Kidney epithelial cell (primary cell): Measurements from ENCODE around the gene AADAT. TPM values are rescaled to one million over a fixed set of nuclear protein-coding genes. Genes with fewer than 3 reads are reported as not detected.
A peak's percentile ranks its signal among the peaks of the same experiment; 100 is the strongest.
"Not testable (repeated sequence)": the region's sequence is repeated elsewhere in the genome, so short reads cannot be mapped to it uniquely, and the experiment has no call there.

Source experiments
- DNase-seq: peaks from one replicate; pipeline ENCODE4 v3.0.0-alpha.2; 2010; ENCODE audit warnings: low read depth
- H3K27me3 ChIP-seq: 2 replicates; pipeline ENCODE4 v1.6.0; 2011; ENCODE audit warnings: low read length; ENCODE audit not compliant: control insufficient read depth, insufficient read depth
- H3K36me3 ChIP-seq: 2 replicates; pipeline ENCODE4 v1.5.1; 2011; ENCODE audit warnings: low read length; ENCODE audit not compliant: control insufficient read depth, insufficient read depth
- H3K4me3 ChIP-seq: 2 replicates; pipeline ENCODE4 v1.5.1; 2011; ENCODE audit warnings: low read depth, mild to moderate bottlenecking, control low read depth, low read length
- total RNA-seq: library from RNA; depleted of rRNA; stranded (reverse); fragments of >200 nt; gene quantifications from 2 replicates; pipeline ENCODE4 v1.2.3, GENCODE V29; 2015
- TF ChIP-seq, protein P1 (sequence below): IDR thresholded peaks from 2 replicates; pipeline ENCODE4 v1.5.1; 2011; ENCODE audit warnings: mild to moderate bottlenecking, moderate library complexity, low read length, control low read depth, inconsistent platforms; ENCODE audit not compliant: insufficient read depth, poor library complexity, severe bottlenecking

The AADAT gene
- total RNA-seq, 1 donor from 2014 or later: 13.7 TPM

DNA sequence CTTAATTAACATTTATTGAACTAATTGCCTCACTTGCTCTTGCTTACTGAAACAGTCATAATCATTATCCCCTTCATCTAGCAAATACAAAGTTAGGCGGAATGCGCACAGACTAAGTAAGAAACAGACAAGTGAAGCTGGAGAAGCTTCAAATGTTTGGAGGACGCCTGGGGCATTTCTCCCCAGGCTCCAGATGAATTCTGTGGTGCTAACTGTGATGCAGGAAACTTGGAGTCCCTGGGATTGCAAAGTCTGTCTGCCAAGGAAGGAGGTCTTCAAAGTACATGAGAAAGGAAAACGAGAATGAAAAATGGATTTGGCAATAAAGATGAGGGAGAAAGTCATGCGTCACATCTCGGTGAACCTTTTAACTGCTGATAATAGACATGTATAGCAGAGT lies 40.0 kb downstream of the AADAT start:
- DNase-seq: no peak
- TF ChIP-seq, protein P1, sequence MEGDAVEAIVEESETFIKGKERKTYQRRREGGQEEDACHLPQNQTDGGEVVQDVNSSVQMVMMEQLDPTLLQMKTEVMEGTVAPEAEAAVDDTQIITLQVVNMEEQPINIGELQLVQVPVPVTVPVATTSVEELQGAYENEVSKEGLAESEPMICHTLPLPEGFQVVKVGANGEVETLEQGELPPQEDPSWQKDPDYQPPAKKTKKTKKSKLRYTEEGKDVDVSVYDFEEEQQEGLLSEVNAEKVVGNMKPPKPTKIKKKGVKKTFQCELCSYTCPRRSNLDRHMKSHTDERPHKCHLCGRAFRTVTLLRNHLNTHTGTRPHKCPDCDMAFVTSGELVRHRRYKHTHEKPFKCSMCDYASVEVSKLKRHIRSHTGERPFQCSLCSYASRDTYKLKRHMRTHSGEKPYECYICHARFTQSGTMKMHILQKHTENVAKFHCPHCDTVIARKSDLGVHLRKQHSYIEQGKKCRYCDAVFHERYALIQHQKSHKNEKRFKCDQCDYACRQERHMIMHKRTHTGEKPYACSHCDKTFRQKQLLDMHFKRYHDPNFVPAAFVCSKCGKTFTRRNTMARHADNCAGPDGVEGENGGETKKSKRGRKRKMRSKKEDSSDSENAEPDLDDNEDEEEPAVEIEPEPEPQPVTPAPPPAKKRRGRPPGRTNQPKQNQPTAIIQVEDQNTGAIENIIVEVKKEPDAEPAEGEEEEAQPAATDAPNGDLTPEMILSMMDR: no peak

GRCh38 chr4:170047771-170048354 lies 41.9 kb downstream of the AADAT start:
- TF ChIP-seq, protein P1: peak; percentile 63
- peaks cover 2% of the 10 kb centered on the region for H3K27me3 ChIP-seq
- no peaks in the 10 kb centered on the region for H3K36me3 ChIP-seq
- peak; percentile 39 for DNase-seq
- H3K4me3 ChIP-seq: no peak overlapping the region

More for the DNA sequence above, 40.0 kb downstream of the AADAT start:
- Histone ChIP-seq H3K27me3 (peaks cover 2% of the 10 kb centered on the region), H3K4me3 (no peak overlapping the region), H3K36me3 (no peaks in the 10 kb centered on the region)

GRCh38 chr4:170046156-170046555 lies 43.6 kb downstream of the AADAT start:
- not testable (repeated sequence) for H3K4me3 ChIP-seq, DNase-seq, H3K27me3 ChIP-seq, H3K36me3 ChIP-seq

- Histone ChIP-seq H3K36me3 (no peaks in the 10 kb centered on the region), H3K4me3 (no peak overlapping the region), H3K27me3 (no peaks in the 10 kb centered on the region)
- no peak for DNase-seq
- TF ChIP-seq, protein P1: no peak
These were observed 49.6 kb downstream of the AADAT start for GRCh38 chr4:170040031-170040680.

GRCh38 chr4:170038769-170039168 lies 51.0 kb downstream of the AADAT start:
- DNase-seq: no peak

DNA sequence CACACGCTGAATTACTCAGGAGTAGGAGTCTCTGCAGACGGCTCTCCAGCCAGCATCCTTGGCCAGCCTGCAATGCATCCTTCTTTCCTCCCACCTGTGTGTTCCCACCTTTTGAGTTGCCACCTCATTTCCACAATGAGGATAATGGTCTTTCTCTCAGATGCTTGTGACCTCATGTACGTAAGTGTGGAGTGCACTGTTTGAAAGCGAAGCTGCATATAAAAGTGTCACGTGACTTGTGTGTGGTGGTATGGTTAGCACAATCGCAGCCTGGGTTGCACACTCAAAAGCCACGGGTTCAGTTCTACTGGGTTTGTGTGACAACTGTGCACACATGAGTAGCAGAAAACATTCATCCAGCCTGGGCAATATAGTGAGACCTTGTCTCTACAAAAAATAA lies 51.5 kb downstream of the AADAT start:
- Histone ChIP-seq H3K4me3 (no peak overlapping the region), H3K27me3 (no peaks in the 10 kb centered on the region), H3K36me3 (no peaks in the 10 kb centered on the region)
- no peak for DNase-seq
- TF ChIP-seq, protein P1: no peak

More at GRCh38 chr4:170038769-170039168, 51.0 kb downstream of the AADAT start:
- no peaks in the 10 kb centered on the region for H3K27me3 ChIP-seq
- no peaks in the 10 kb centered on the region for H3K36me3 ChIP-seq
- H3K4me3 ChIP-seq: no peak overlapping the region
- TF ChIP-seq, protein P1: no peak
